Measurements from ENCODE around the gene UBE2J1. TPM values are rescaled to one million over a fixed set of nuclear protein-coding genes. Genes with fewer than 3 reads are reported as not detected.

UBE2J1 gene
- total RNA-seq, 2 experiments from 2014 or later: 28.8 to 29.0 TPM

Other genes with a start within 250 kb of the UBE2J1 start
- gene SRSF12, start 234.7 kb downstream of the UBE2J1 start, total RNA-seq: under 1 TPM; 0.74 to 0.78 TPM
- gene PM20D2, start 206.7 kb downstream of the UBE2J1 start, total RNA-seq: 10 to 100 TPM; 27.5 to 28.1 TPM
- gene GABRR1, start 135.4 kb downstream of the UBE2J1 start, total RNA-seq: not detected
- gene GABRR2, start 37.4 kb downstream of the UBE2J1 start, total RNA-seq: under 1 TPM in 1 of 2 experiments, not detected in 1; 0.12 TPM
- gene RRAGD, start 59.6 kb upstream of the UBE2J1 start, total RNA-seq: 10 to 100 TPM; 14.8 to 16.0 TPM
- 1 to 10 TPM; 2.0 to 2.2 TPM for gene ANKRD6, start 80.4 kb upstream of the UBE2J1 start, total RNA-seq

Data from activated naive CD8-positive, alpha-beta T cell treated with anti-CD3 and anti-CD28 coated beads for 36 hours (primary cell).